ENCODE measurements around the gene KAZALD1.

Gene KAZALD1

DNA sequence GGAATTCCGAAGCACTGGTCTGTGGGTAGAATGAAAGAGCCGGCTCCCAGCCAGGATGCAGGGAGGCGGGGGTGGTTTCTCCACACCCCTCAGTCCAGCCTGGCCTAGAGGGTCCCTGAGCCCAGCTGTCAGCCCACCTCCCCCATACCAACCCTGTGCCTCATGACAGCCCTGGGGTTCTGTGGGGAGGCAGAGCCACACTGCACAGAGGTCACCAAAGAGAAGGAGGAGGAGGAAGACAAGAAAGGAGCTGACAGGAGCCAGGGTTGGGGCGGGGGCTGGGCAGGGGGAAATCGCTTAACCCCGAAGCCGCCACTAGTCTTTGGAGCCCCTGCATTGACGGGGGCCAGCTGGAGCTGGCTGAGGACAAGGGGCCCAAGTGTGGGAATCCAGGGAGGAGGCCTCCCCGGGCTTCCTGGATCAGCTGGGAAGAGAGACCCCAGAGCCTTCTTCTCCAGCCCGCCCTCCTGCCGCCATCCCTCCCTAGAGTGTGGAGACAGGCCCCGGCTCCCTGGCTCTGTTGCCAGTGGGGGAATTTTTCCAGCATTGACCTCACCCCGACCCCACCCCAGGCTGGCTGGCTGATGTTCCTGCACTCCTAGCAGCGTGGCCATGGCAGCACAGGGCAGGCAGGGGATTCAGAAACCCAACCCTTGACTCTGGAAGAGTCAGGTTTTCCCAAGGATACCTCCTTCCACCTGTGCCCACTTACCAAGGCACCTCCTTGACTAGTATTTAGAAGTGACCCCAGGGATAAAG lies 32.5 kb downstream of the KAZALD1 start:
- DNase-seq: no peak

GRCh38 chr10:101095004-101095403 lies 33.2 kb downstream of the KAZALD1 start:
- no peak for DNase-seq

- peak in 27 of 56 donors; percentile 1 to 59 (median 13) for DNase-seq
Observed at GRCh38 chr10:101095550-101096213, 33.9 kb downstream of the KAZALD1 start.

DNA sequence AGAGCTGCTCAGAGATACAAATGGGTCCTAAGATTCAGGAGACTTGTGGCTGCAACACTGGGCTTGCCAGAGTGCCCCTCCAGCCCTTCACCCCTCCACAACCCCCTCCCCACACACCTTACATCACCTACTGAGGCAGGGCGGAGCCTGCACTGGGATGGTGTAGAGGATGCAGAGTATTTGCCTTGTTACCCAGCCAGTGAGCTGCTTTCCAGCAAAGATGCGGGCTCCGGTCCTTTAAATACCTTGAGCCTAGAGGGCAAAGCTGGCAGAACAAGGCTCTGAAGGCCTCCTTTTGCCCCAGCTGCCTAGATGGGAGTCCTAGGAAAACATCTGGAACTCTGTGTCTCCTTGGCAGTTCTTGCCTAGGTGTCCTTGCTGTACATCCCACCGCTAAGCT lies 34.6 kb downstream of the KAZALD1 start:
- no peak for DNase-seq

DNA sequence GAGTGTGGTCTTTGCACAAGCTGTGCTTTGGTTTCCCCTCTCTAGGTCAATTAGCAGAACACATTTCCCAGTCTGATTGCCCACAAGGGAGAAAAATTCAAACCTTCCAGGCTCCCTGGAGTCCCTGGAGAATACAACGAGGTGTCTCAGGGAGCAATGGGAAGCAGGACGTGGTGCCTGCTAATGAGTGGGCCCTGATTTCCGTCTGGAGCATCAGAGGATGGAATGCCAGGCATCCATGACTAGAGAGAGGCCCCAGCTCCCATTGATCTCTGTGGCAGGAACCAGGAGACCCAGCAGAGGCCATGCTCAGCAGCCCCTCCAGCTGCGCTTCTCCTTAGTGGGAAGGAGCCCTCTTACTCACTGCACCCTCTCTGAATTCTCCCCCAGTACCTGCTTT lies 36.1 kb downstream of the KAZALD1 start:
- no peak for DNase-seq

DNA sequence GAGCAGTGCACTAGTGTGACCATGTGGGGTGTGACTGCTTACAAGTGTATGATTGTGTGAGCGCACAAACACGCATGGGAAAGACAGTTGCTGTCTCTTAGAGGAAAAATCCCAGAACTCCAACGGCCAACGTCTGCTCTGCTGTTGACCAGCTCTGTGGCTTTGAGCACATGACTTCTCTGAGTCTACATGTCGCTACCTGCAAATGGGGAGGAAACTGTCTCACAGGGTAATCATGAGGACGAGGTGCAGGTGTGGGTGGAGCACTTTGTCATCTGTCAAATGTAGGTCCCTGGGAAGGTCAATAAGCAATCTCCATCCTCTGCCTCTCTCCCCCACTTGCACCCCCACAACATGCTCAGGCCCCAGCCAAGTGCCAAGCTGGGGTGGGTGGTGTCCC lies 38.1 kb downstream of the KAZALD1 start:
- no peak for DNase-seq

- DNase-seq: no peak
Observed at GRCh38 chr10:101101372-101101881, 39.6 kb downstream of the KAZALD1 start.

DNA sequence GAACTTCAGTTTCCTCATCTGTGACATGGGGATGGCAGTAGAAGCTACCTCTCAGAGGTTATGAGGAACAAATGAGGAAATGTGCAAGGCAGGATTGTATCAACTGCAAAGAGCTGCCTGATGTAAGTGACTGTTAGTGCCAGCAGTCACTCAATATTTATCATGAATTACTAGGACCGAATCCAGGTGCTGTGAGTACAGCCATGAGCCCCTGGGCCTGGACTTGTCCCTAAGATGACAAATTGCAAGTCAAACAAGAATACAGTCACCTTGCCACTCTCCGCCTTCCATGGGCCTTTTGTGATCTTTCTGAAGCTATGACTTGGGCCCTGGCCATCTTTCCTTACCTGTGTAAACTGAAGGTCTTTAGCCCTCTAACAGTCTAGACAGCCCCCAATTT lies 41.6 kb downstream of the KAZALD1 start:
- DNase-seq: no peak

- no peak for DNase-seq
Observed at GRCh38 chr10:101106351-101106750, 44.6 kb downstream of the KAZALD1 start.

- DNase-seq: no peak
Observed at GRCh38 chr10:101107771-101108170, 46.0 kb downstream of the KAZALD1 start.

- no peak for DNase-seq
Observed at GRCh38 chr10:101110856-101111523, 49.2 kb downstream of the KAZALD1 start.

- no peak for DNase-seq
Observed at GRCh38 chr10:101111547-101111946, 49.8 kb downstream of the KAZALD1 start.

- no peak for DNase-seq
Observed at GRCh38 chr10:101112799-101113594, 51.2 kb downstream of the KAZALD1 start.

DNA sequence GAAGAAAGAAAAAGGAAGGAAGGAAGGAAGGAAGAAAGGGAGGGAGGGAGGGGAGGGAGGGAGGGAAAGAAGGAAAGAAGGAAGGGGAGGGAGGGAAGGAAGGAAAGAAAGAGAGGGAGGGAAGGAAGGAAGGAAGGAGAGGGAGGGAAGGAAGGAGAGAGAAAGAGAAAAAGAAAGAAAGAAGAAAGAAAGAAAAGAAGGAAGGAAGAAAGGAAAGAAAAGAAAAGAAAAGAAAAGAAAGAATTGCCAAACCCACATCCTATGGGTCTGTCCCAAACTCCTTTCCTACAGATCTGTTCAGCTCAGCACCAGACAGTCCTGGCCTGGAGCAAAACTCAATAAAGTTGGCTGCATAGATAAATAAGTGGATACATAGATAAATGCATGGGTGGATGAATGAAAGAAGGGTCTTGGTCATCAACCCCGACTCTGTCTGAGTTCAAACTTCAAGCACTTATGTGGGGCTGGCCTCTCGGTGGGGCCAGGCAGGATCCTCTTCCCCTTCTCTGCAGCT lies 52.2 kb downstream of the KAZALD1 start:
- DNase-seq: no peak

DNA sequence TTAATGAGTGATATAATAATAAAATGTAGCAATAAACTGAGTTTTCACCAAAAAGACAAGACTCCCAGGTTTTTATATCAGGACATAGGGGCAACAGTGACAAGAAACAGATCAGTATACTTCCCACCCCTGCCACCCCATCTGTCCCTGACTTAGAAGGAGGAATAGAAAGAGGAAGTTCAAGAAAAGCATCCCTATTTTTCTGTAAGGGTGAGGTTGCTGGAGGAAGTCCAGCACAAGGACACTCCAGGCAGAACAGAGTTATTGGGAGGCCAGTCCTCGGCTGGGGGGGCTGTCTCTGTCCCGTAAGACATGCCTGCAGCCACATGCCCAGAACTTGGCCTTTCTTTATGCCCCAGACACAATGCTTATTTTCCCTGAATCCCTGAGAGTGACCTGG lies 52.9 kb downstream of the KAZALD1 start:
- DNase-seq: no peak

Measured in amygdala (tissue), 56 donors.